CD14-positive monocyte (primary cell): ENCODE measurements around the gene HBD. TPM values are rescaled to one million over a fixed set of nuclear protein-coding genes. Genes with fewer than 3 reads are reported as not detected.

Experiments used
- DNase-seq, 3 donors: peaks; one replicate each; pipeline ENCODE4 v3.0.0-alpha.2; 2011 to 2022
- H2AFZ ChIP-seq: 2 replicates; pipeline ENCODE4 v1.6.0; 2012; ENCODE audit warnings: mild to moderate bottlenecking, low read depth, low read length, inconsistent platforms; ENCODE audit not compliant: insufficient read depth, poor library complexity, severe bottlenecking
- H3K27ac ChIP-seq, 2 donors: 1 replicate in 1 of 2; 2 replicates in 1 of 2; pipeline ENCODE4 v1.5.1; 2012 to 2013; ENCODE audit warnings: low read length in 2 of 2, control low read depth in 1 of 2, inconsistent platforms in 1 of 2, low read depth in 1 of 2, mild to moderate bottlenecking in 1 of 2
- H3K27me3 ChIP-seq, 2 donors: one replicate each; pipeline versions ENCODE4 v1.6.0 to v1.6.1; 2011 to 2013; ENCODE audit warnings: low read length in 2 of 2; ENCODE audit not compliant: control insufficient read depth in 2 of 2, insufficient read depth in 2 of 2
- H3K36me3 ChIP-seq, 2 donors: replicated peaks in 1 of 2; 1 replicate in 1 of 2; 2 replicates in 1 of 2; pipeline versions ENCODE4 v1.5.1 to v1.6.1; 2012 to 2013; ENCODE audit warnings: low read length in 2 of 2, control low read depth in 1 of 2, inconsistent platforms in 1 of 2, mild to moderate bottlenecking in 1 of 2; ENCODE audit not compliant: insufficient read depth in 2 of 2, control insufficient read depth in 1 of 2
- H3K4me1 ChIP-seq, 2 donors: 1 replicate in 1 of 2; 2 replicates in 1 of 2; pipeline versions ENCODE4 v1.5.1 to v1.6.1; 2012 to 2013; ENCODE audit warnings: low read length in 2 of 2, control low read depth in 1 of 2, inconsistent platforms in 1 of 2, mild to moderate bottlenecking in 1 of 2, moderate library complexity in 1 of 2; ENCODE audit not compliant: insufficient read depth in 2 of 2, control insufficient read depth in 1 of 2
- H3K4me2 ChIP-seq: replicated peaks from 2 replicates; pipeline ENCODE3; 2012; ENCODE audit warnings: low read length, moderate library complexity, mild to moderate bottlenecking; ENCODE audit not compliant: poor library complexity, severe bottlenecking; ENCODE audit errors: extremely low read depth
- H3K4me3 ChIP-seq, 3 experiments: fragments of 200-600 bp in 1 of 3; sonication (generic) in 1 of 3; replicated peaks in 1 of 3; 1 replicate in 2 of 3; 2 replicates in 1 of 3; pipeline ENCODE4 v1.5.1; 2011 to 2013; ENCODE audit warnings: low read length in 3 of 3, mild to moderate bottlenecking in 3 of 3, control low read depth in 2 of 3, low read depth in 2 of 3, inconsistent platforms in 1 of 3, moderate library complexity in 1 of 3
- H3K79me2 ChIP-seq: 2 replicates; pipeline ENCODE4 v1.6.0; 2012; ENCODE audit warnings: mild to moderate bottlenecking, control low read depth, inconsistent platforms, low read length, moderate library complexity; ENCODE audit not compliant: insufficient read depth
- H3K9ac ChIP-seq: 2 replicates; pipeline ENCODE4 v1.6.0; 2017; ENCODE audit warnings: low read length, mild to moderate bottlenecking; ENCODE audit not compliant: insufficient read depth, poor library complexity, severe bottlenecking
- H3K9me3 ChIP-seq, 2 donors: replicated peaks in 1 of 2; 1 replicate in 1 of 2; 2 replicates in 1 of 2; pipeline versions ENCODE4 v1.5.1 to v1.6.1; 2012 to 2013; ENCODE audit warnings: low read length in 2 of 2, control low read depth in 1 of 2; ENCODE audit not compliant: control insufficient read depth in 1 of 2, insufficient read depth in 1 of 2
- H4K20me1 ChIP-seq: 2 replicates; pipeline ENCODE4 v1.6.0; 2012; ENCODE audit warnings: mild to moderate bottlenecking, low read length, control low read depth, moderate library complexity; ENCODE audit not compliant: insufficient read depth
- H3K27ac Mint-ChIP-seq, 7 donors: one replicate each; pipeline ENCODE4 v1.8.0; 2020; ENCODE audit warnings: mild to moderate bottlenecking in 7 of 7, mixed read lengths in 7 of 7, moderate library complexity in 6 of 7, inconsistent platforms in 2 of 7
- H3K27me3 Mint-ChIP-seq, 3 donors: one replicate each; pipeline ENCODE4 v1.8.0; 2021 to 2022; ENCODE audit warnings: low read depth in 3 of 3, mild to moderate bottlenecking in 3 of 3, mixed read lengths in 3 of 3, moderate library complexity in 3 of 3, inconsistent platforms in 1 of 3
- H3K36me3 Mint-ChIP-seq, 2 donors: one replicate each; pipeline ENCODE4 v1.8.0; 2020; ENCODE audit warnings: mixed read lengths in 2 of 2, inconsistent platforms in 1 of 2, mild to moderate bottlenecking in 1 of 2
- H3K4me1 Mint-ChIP-seq: one replicate; pipeline ENCODE4 v1.8.0; 2020; ENCODE audit warnings: mild to moderate bottlenecking, mixed read lengths
- H3K4me3 Mint-ChIP-seq, 2 donors: one replicate each; pipeline ENCODE4 v1.8.0; 2020; ENCODE audit warnings: mild to moderate bottlenecking in 2 of 2, mixed read lengths in 2 of 2, moderate library complexity in 1 of 2
- H3K9me3 Mint-ChIP-seq, 7 donors: one replicate each; pipeline ENCODE4 v1.8.0; 2020 to 2022; ENCODE audit warnings: mixed read lengths in 7 of 7, mild to moderate bottlenecking in 6 of 7, moderate library complexity in 6 of 7, inconsistent platforms in 2 of 7
- WGBS: methylation state at CpG from one replicate; pipeline ENCODE4 v1.1.5; 2013; ENCODE audit warnings: missing lambda C conversion rate; ENCODE audit not compliant: insufficient coverage; 5-methylcytosine and 5-hydroxymethylcytosine counted together
- intact Hi-C, 2 donors: fragments of 100-400 bp; cut with micrococcal nuclease; formaldehyde crosslinking; loops; one replicate each; pipeline versions ENCODE4 v1.15.0 to v1.15.1; 2023
- polyA plus RNA-seq, 3 donors: library from polyadenylated mRNA; depleted of rRNA in 1 of 3; unstranded in 2 of 3; stranded (reverse) in 1 of 3; fragments of 300-500 nt in 2 of 3; fragments of >200 nt in 1 of 3; fragmentation: Illumina TruSeq in 2 of 3; gene quantifications; 1 replicate in 2 of 3; 2 replicates in 1 of 3; pipeline ENCODE4 v1.2.3, GENCODE V29; 2012 to 2021
- TF ChIP-seq, protein P1 (sequence below): fragments of 200-600 bp; IDR thresholded peaks from one replicate; pipeline ENCODE4 v1.8.0; 2022; ENCODE audit warnings: antibody characterized with exemption, mild to moderate bottlenecking

The HBD gene
- polyA plus RNA-seq, 3 donors, result not detected

DNA sequence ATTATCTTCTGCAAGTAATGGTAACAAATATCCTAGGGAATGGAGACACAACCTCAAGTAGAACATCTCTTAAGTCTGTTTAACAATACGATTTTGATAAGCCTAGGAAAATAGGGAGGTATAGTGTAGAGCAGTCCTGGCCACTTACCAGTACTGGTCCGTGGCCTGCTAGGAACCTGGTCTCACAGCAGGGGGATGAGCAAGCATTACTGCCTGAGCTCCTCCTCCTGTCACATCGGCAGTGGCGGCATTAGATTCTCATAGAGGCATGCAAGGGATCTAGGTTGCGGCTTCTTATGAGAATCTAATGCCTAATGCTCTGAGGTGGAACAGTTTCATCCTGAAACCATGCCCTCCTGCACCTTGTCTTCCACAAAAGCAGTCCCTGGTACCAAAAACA, 38.2 kb downstream of the HBD start:
- no peaks in the 10 kb centered on the region for H4K20me1 ChIP-seq
- Mint-ChIP-seq H3K36me3 (no peaks in the 10 kb centered on the region), H3K9me3 (peaks cover 0 to 6% (median 2%) of the 10 kb centered on the region in 7 donors), H3K27ac (no peak overlapping the region), H3K4me3 (no peak overlapping the region), H3K4me1 (no peaks in the 10 kb centered on the region), H3K27me3 (peaks cover 0 to 3% (median 1%) of the 10 kb centered on the region in 3 donors)
- no peaks in the 10 kb centered on the region for H3K27me3 ChIP-seq
- no peaks in the 10 kb centered on the region for H3K79me2 ChIP-seq
- H2AFZ ChIP-seq, result no peak overlapping the region
- WGBS, result 100% methylated on average over 2 of the region's 5 CpGs
- no peak for DNase-seq
- TF ChIP-seq, protein P1, sequence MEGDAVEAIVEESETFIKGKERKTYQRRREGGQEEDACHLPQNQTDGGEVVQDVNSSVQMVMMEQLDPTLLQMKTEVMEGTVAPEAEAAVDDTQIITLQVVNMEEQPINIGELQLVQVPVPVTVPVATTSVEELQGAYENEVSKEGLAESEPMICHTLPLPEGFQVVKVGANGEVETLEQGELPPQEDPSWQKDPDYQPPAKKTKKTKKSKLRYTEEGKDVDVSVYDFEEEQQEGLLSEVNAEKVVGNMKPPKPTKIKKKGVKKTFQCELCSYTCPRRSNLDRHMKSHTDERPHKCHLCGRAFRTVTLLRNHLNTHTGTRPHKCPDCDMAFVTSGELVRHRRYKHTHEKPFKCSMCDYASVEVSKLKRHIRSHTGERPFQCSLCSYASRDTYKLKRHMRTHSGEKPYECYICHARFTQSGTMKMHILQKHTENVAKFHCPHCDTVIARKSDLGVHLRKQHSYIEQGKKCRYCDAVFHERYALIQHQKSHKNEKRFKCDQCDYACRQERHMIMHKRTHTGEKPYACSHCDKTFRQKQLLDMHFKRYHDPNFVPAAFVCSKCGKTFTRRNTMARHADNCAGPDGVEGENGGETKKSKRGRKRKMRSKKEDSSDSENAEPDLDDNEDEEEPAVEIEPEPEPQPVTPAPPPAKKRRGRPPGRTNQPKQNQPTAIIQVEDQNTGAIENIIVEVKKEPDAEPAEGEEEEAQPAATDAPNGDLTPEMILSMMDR, result no peak
- no peak overlapping the region for H3K9ac ChIP-seq
- no peaks in the 10 kb centered on the region for H3K36me3 ChIP-seq
- intact Hi-C loops, result no loop called here
- H3K4me1 ChIP-seq, result no peaks in the 10 kb centered on the region
- no peak overlapping the region for H3K4me3 ChIP-seq
- H3K27ac ChIP-seq, result no peak overlapping the region
- peaks cover 0 to 5% of the 10 kb centered on the region in 2 donors for H3K9me3 ChIP-seq
- H3K4me2 ChIP-seq, result no peak overlapping the region

DNA sequence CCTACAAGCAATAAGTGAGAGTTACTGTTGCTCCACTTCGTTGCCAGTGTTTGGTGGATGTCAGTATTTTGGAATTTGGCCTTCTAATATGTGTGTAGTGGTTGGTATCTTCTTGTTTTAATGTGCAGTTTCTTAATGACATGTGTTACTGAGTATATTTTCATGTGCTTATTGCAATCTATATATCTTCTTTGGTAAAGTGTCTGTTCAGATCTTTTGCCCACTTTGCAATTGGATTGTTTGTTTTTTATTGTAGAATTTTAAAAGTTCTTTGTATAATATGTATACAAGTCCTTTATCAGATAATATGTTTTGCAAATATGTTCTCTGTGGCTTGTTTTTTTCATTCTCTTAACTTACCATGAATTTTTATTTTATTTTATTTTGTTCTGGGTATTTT, 41.5 kb downstream of the HBD start:
- Histone ChIP-seq H3K4me2 (no peak overlapping the region), H3K4me3 (no peak overlapping the region), H3K9me3 (peaks cover 0 to 7% of the 10 kb centered on the region in 2 donors), H3K4me1 (no peaks in the 10 kb centered on the region), H3K27me3 (no peaks in the 10 kb centered on the region), H3K79me2 (no peaks in the 10 kb centered on the region), H3K27ac (no peak overlapping the region), H3K36me3 (no peaks in the 10 kb centered on the region), H3K9ac (no peak overlapping the region), H2AFZ (no peak overlapping the region), H4K20me1 (no peaks in the 10 kb centered on the region)
- no peak for DNase-seq
- H3K36me3 Mint-ChIP-seq, result no peaks in the 10 kb centered on the region
- intact Hi-C loops, result no loop called here
- no peak overlapping the region for H3K4me3 Mint-ChIP-seq
- no CpG with 5 or more reads among the region's 1 CpG for WGBS
- peaks cover 0 to 1% (median 0%) of the 10 kb centered on the region in 3 donors for H3K27me3 Mint-ChIP-seq
- TF ChIP-seq, protein P1, result no peak
- peaks cover 0 to 8% (median 2%) of the 10 kb centered on the region in 7 donors for H3K9me3 Mint-ChIP-seq
- H3K27ac Mint-ChIP-seq, result no peak overlapping the region
- H3K4me1 Mint-ChIP-seq, result no peaks in the 10 kb centered on the region
